ENCODE measurements around the gene TTI1. TPM values are rescaled to one million over a fixed set of nuclear protein-coding genes. Genes with fewer than 3 reads are reported as not detected.
"Not testable (repeated sequence)": the region's sequence is repeated elsewhere in the genome, so short reads cannot be mapped to it uniquely, and the experiment has no call there.

TTI1 gene
- total RNA-seq, 1 donor = 14.3 TPM

- no peaks in the 10 kb centered on the region for H3K9me3 ChIP-seq (ENCODE audit: low read depth, low read length)
- no peak overlapping the region for H3K4me3 ChIP-seq (ENCODE audit: low read length)
- no peaks in the 10 kb centered on the region for H3K27me3 ChIP-seq (ENCODE audit: insufficient read depth, low read length)
- H3K4me1 ChIP-seq (ENCODE audit: insufficient read depth, low read length) = no peaks in the 10 kb centered on the region
Measured at GRCh38 chr20:37979021-37979985, 54.0 kb downstream of the TTI1 start.

GRCh38 chr20:37977786-37978185 lies 55.5 kb downstream of the TTI1 start:
- Histone ChIP-seq H3K4me3 (ENCODE audit: low read length) (no peak overlapping the region), H3K4me1 (ENCODE audit: insufficient read depth, low read length) (no peaks in the 10 kb centered on the region), H3K27me3 (ENCODE audit: insufficient read depth, low read length) (no peaks in the 10 kb centered on the region), H3K9me3 (ENCODE audit: low read depth, low read length) (no peaks in the 10 kb centered on the region)

- Histone ChIP-seq H3K27me3 (ENCODE audit: insufficient read depth, low read length) (no peaks in the 10 kb centered on the region), H3K9me3 (ENCODE audit: low read depth, low read length) (no peaks in the 10 kb centered on the region), H3K4me3 (ENCODE audit: low read length) (no peak overlapping the region), H3K4me1 (ENCODE audit: insufficient read depth, low read length) (no peaks in the 10 kb centered on the region)
Measured at GRCh38 chr20:37977338-37977737, 55.9 kb downstream of the TTI1 start.

- no peak overlapping the region for H3K4me3 ChIP-seq (ENCODE audit: low read length)
- no peaks in the 10 kb centered on the region for H3K27me3 ChIP-seq (ENCODE audit: insufficient read depth, low read length)
- no peaks in the 10 kb centered on the region for H3K4me1 ChIP-seq (ENCODE audit: insufficient read depth, low read length)
- H3K9me3 ChIP-seq (ENCODE audit: low read depth, low read length) = no peaks in the 10 kb centered on the region
Measured at GRCh38 chr20:37976887-37977286, 56.4 kb downstream of the TTI1 start.

DNA sequence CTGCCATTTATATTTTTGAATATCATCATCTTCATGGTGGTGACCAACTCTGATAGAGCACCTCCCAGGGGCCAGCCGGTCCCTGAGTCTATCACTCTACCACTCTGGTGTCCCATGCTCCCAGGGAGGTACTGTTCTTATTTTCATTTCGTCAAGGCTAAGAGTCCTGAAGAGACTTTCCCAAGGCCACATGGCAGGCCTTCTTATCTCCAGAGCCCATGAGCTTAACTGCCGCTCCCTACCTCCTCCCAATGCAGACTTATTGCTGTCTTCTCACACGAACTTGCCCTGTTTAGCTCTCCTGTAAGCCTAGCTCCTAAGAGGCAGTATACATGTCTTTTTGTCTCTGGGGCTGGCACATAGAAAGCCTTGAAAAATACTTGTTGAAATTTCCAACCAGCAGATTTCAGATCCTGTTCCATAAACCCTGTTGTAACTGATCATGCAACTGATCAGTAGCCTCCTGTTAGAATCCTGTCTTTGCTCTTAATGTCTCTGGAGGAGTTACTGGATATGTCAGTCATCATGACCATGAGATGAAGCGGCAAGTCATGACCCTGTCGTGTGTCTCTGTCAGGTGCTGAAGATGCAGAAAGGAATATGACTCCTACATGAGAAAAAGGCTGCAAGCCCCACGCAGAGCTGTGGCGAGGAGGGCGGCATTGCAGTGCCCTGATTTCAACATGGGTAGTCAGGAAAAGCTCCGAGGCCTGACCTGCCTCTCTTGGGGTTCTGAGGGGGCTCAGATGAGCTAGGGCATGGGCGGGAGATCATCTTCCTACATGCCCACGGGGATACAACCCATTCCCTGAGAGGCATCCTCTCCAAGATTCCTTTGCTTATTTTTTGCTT lies 60.0 kb downstream of the TTI1 start:
- Histone ChIP-seq H3K4me1 (ENCODE audit: insufficient read depth, low read length) (no peaks in the 10 kb centered on the region), H3K9me3 (ENCODE audit: low read depth, low read length) (no peaks in the 10 kb centered on the region), H3K4me3 (ENCODE audit: low read length) (no peak overlapping the region), H3K27me3 (ENCODE audit: insufficient read depth, low read length) (no peaks in the 10 kb centered on the region)

- no peaks in the 10 kb centered on the region for H3K9me3 ChIP-seq (ENCODE audit: low read depth, low read length)
Measured at GRCh38 chr20:37972256-37973058, 60.8 kb downstream of the TTI1 start.

DNA sequence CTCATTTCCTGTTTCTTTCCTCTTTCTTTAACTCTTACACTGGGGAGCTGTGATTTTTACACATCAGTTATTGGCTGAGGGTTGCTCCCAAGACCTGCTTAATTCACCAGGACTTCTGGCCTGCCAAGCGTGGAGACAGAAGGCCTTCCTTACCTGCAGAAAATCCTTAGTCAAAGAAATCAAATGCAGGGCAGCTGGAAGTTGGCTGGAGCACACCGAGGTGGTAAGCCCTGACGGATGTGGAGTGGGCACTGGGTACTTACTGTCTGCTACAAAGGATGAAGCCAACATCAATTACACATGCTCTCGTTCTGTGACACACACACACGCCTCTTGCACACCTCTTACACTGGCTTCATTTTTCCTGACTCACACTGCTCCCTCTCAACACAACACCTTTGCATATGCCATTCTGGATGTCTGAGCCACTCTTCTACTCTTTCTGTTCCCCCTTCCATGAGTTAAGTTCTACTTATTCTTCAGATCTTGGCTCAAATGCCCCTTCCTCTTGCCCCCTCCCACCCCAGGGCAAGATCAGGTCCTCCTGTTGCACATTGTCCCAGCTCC lies 61.6 kb downstream of the TTI1 start:
- H3K27me3 ChIP-seq (ENCODE audit: insufficient read depth, low read length) = no peaks in the 10 kb centered on the region
- H3K9me3 ChIP-seq (ENCODE audit: low read depth, low read length) = no peaks in the 10 kb centered on the region
- no peaks in the 10 kb centered on the region for H3K4me1 ChIP-seq (ENCODE audit: insufficient read depth, low read length)
- H3K4me3 ChIP-seq (ENCODE audit: low read length) = no peak overlapping the region

More at GRCh38 chr20:37972256-37973058, 60.8 kb downstream of the TTI1 start:
- Histone ChIP-seq H3K27me3 (ENCODE audit: insufficient read depth, low read length) (no peaks in the 10 kb centered on the region), H3K4me1 (ENCODE audit: insufficient read depth, low read length) (no peaks in the 10 kb centered on the region), H3K4me3 (ENCODE audit: low read length) (no peak overlapping the region)

GRCh38 chr20:37970856-37971245 lies 62.4 kb downstream of the TTI1 start:
- H3K4me1 ChIP-seq (ENCODE audit: insufficient read depth, low read length) = no peaks in the 10 kb centered on the region
- no peaks in the 10 kb centered on the region for H3K9me3 ChIP-seq (ENCODE audit: low read depth, low read length)
- no peak overlapping the region for H3K4me3 ChIP-seq (ENCODE audit: low read length)
- no peaks in the 10 kb centered on the region for H3K27me3 ChIP-seq (ENCODE audit: insufficient read depth, low read length)

GRCh38 chr20:37969949-37970855 lies 63.1 kb downstream of the TTI1 start:
- H3K9me3 ChIP-seq (ENCODE audit: low read depth, low read length) = no peaks in the 10 kb centered on the region
- H3K27me3 ChIP-seq (ENCODE audit: insufficient read depth, low read length) = no peaks in the 10 kb centered on the region
- H3K4me3 ChIP-seq (ENCODE audit: low read length) = no peak overlapping the region
- H3K4me1 ChIP-seq (ENCODE audit: insufficient read depth, low read length) = no peaks in the 10 kb centered on the region

- Histone ChIP-seq H3K27me3 (ENCODE audit: insufficient read depth, low read length) (no peaks in the 10 kb centered on the region), H3K9me3 (ENCODE audit: low read depth, low read length) (no peaks in the 10 kb centered on the region), H3K4me1 (ENCODE audit: insufficient read depth, low read length) (no peaks in the 10 kb centered on the region), H3K4me3 (ENCODE audit: low read length) (no peak overlapping the region)
Measured at GRCh38 chr20:37968841-37969401, 64.3 kb downstream of the TTI1 start.

DNA sequence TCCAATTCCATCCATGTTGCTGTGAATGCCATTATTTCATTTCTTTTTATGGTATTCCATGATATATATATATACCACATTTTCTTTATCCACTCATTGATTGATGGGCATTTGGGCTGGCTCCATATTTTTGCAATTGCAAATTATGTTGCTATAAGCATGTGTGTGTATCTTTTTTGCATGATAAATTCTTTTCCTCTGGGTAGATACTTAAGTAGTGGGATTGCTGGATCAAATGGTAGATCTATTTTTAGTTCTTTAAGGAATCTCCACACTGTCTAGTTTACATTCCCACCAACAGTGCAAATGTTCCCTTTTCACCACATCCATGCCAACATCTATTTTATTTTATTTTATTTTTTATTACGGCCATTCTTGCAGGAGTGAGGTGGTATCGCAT lies 69.8 kb downstream of the TTI1 start:
- not testable (repeated sequence) for H3K4me3 ChIP-seq (ENCODE audit: low read length); H3K9me3 ChIP-seq (ENCODE audit: low read depth, low read length); H3K27me3 ChIP-seq (ENCODE audit: insufficient read depth, low read length); H3K4me1 ChIP-seq (ENCODE audit: insufficient read depth, low read length)

- no peak overlapping the region for H3K4me3 ChIP-seq (ENCODE audit: low read length)
- H3K4me1 ChIP-seq (ENCODE audit: insufficient read depth, low read length) = no peaks in the 10 kb centered on the region
- no peaks in the 10 kb centered on the region for H3K9me3 ChIP-seq (ENCODE audit: low read depth, low read length)
- no peaks in the 10 kb centered on the region for H3K27me3 ChIP-seq (ENCODE audit: insufficient read depth, low read length)
Measured at GRCh38 chr20:37961066-37961465, 72.2 kb downstream of the TTI1 start.

GRCh38 chr20:37958856-37959520 lies 74.3 kb downstream of the TTI1 start:
- Histone ChIP-seq H3K4me1 (ENCODE audit: insufficient read depth, low read length) (no peaks in the 10 kb centered on the region), H3K4me3 (ENCODE audit: low read length) (no peak overlapping the region)

More at GRCh38 chr20:37958856-37959520, 74.3 kb downstream of the TTI1 start:
- no peaks in the 10 kb centered on the region for H3K27me3 ChIP-seq (ENCODE audit: insufficient read depth, low read length)
- no peaks in the 10 kb centered on the region for H3K9me3 ChIP-seq (ENCODE audit: low read depth, low read length)

Measured in mononuclear cell (primary cell).